WI38 (cell line): Measurements from ENCODE around the gene RTTN.

Experiments used
- H3K4me3 ChIP-seq: 2 replicates; pipeline ENCODE4 v1.5.1; 2011; ENCODE audit warnings: low read depth, mild to moderate bottlenecking, control low read depth, low read length
- TF ChIP-seq, protein P1 (sequence below): IDR thresholded peaks from 2 replicates; pipeline ENCODE4 v1.5.1; 2012; ENCODE audit warnings: low read depth, mild to moderate bottlenecking, control low read depth, low read length

Gene RTTN

DNA sequence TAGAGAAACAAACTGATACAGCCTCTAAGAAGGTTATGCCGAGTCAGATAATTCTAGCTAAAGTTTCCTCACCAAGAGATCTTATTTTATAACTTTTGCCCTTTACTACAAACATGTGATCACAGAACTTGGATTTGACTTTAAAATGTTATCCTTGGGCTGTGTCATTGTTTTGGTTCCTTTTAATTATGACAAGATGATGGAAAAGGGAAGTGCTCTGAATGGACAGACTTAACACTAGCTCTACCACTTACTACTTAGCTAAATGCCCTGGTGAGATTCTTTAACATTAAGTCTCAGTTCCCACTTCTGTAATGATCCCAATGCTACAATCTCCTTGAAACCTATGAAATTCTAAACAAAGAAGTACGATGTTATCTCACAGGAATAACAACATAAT is 69.9 kb downstream of the RTTN start:
- TF ChIP-seq, protein P1, sequence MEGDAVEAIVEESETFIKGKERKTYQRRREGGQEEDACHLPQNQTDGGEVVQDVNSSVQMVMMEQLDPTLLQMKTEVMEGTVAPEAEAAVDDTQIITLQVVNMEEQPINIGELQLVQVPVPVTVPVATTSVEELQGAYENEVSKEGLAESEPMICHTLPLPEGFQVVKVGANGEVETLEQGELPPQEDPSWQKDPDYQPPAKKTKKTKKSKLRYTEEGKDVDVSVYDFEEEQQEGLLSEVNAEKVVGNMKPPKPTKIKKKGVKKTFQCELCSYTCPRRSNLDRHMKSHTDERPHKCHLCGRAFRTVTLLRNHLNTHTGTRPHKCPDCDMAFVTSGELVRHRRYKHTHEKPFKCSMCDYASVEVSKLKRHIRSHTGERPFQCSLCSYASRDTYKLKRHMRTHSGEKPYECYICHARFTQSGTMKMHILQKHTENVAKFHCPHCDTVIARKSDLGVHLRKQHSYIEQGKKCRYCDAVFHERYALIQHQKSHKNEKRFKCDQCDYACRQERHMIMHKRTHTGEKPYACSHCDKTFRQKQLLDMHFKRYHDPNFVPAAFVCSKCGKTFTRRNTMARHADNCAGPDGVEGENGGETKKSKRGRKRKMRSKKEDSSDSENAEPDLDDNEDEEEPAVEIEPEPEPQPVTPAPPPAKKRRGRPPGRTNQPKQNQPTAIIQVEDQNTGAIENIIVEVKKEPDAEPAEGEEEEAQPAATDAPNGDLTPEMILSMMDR: no peak
- no peak overlapping the region for H3K4me3 ChIP-seq

DNA sequence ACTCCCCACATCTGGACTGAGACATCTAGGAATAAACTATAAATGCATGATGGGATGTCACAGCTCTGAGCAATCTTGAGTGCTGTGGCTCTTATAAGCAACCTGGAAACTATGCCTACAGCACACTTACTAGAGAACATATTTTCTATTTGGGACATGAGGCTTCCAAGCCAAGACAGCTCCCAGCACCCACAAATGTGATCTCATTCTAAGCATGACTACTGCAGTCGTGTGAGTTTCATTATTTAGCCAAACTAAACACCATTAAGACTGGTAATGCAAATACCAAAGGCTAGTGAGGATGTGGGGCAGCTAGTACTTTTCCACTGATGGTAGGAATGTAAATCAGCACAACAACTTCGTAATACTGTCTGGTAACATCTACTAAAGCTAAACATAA is 72.5 kb downstream of the RTTN start:
- TF ChIP-seq, protein P1: no peak

DNA sequence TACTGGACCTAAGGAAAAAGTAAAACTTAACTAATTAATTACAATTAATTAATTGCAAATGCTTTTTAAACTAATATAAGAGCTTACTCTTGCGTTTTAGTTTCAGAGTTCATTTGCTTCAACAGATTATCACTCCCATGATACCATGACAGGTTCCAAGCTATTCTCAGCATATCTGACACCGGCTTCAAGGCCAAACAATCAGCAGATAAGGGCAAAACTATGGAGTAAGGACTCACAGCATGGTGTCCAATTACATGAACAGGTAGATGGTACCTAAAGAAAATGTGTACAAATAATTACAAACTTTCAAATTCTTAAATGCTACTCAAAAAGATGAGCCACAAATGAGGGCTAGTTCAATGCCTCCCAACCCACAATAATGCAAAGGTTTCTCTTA is 77.2 kb downstream of the RTTN start:
- no peak overlapping the region for H3K4me3 ChIP-seq
- TF ChIP-seq, protein P1: no peak

More for the DNA sequence above, 72.5 kb downstream of the RTTN start:
- no peak overlapping the region for H3K4me3 ChIP-seq

DNA sequence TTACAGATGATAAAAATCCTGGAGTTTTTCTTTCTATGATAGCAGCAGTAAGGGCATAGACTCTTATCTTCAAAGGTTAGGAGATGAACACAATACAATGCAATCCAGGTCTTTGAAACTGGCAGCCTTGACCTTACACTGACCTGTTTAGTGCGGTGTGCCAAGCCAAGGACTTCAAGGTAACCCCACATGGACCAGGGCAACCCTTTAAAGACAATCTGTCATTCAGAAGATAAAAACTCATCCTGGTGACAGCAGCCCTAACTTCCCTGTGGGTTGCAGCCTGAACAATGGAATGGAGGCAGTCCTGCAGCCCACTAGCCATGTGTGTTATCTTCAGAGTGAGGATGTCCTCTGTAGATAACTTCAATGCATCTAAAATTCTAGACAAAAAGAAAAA is 78.1 kb downstream of the RTTN start:
- TF ChIP-seq, protein P1: no peak

DNA sequence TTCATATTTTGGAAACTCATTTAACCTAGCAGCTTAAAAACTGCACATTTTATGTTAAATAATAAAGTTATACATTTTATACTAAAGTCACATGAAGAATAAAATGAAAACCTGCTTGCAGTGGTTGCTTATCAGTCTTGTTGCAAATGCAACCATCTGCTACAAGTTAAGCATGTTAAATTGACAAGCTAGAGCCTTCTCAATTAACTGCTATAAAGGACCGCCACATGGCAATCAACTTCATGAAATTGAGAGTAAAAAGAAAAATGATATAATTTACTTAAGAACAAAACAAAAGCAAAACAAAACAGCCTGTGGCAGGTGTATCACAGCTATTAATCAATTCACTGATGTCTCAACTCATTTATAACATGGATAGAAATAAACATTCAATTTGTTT is 78.7 kb downstream of the RTTN start:
- H3K4me3 ChIP-seq: no peak overlapping the region
- TF ChIP-seq, protein P1: no peak

More for the DNA sequence above, 78.1 kb downstream of the RTTN start:
- no peak overlapping the region for H3K4me3 ChIP-seq

DNA sequence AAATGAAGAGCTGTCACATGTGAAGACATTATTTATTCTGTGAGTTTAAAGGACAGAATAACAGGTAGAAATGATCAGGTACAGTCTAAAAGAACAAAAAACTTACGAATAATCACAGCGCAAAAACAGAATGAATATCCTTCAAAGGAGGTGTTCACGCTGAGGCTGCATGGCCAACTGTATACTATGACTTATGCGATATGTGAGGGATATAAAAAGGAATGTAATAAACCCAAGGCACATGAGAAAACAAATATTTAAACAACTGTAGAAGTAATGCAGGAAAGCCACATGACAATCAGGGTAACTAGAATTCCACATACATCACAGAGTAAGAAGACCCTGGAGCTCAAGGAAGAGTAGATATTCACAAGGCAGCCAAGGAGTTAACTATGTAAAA is 81.3 kb downstream of the RTTN start:
- TF ChIP-seq, protein P1: no peak
- H3K4me3 ChIP-seq: no peak overlapping the region

DNA sequence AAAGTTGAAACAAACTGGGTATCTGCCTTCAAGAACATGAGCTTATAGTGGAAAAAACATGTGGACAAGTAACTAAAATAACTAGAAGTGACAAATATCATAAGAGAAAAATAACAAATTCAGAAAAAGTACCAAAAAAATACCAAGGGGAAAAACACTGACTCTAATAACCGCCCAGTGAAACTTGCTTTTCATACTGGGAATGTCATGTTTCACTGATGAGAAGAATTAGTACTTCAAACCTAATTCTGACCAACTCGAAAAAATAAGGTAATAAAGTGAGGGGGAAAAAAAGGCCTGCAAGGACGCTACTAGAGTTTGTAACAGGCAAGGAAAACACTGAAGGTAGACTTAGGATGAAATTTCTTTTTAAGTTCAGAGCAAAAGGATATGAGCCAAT is 83.6 kb downstream of the RTTN start:
- no peak overlapping the region for H3K4me3 ChIP-seq
- TF ChIP-seq, protein P1: no peak
